HG02938 (cell line): ENCODE measurements around the gene ZNF420.

ENCODE experiments used
- ATAC-seq: cut with Tn5 transposase; IDR thresholded peaks from one replicate; pipeline ENCODE4 v1.9.1; 2021; ENCODE audit warnings: mild to moderate bottlenecking, moderate library complexity; ENCODE audit not compliant: unreplicated experiment

Gene ZNF420

DNA sequence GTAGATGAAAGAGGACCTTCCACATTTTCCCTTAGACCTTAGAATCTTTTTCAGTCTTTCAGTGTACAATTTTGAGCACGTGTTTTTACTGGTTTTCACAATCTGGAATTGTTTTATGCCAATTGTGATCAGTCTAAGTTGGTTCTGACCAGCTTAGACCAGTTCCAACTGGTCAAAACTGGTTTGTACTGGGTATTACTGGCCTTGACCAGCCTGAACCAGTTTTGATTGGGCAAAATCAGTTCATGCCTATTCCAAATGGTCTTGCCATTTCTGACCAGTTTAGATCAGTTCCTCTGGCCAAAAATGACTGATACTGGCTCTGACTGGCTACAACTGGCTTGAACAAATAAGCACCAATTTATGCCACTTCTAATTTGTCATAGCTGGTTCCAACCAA is 57.9 kb downstream of the ZNF420 start:
- no peak for ATAC-seq

DNA sequence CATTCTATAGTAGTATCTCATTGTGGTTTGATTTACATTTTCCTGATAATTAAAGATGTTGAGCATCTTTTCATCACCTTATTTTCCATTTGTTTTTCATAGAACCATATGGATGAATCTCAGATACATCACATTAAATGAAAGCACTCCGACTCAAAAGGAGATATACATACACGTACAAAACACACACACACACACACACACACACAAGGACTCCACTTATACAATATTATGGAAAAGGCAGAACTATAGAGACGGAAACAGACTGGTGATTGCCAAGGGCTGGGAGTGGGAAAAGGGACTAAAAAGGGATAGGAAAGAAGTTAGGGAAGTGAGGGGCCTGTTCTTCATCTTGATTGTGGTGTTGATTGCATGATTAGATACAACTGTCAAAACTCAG is 70.0 kb downstream of the ZNF420 start:
- ATAC-seq: no peak

DNA sequence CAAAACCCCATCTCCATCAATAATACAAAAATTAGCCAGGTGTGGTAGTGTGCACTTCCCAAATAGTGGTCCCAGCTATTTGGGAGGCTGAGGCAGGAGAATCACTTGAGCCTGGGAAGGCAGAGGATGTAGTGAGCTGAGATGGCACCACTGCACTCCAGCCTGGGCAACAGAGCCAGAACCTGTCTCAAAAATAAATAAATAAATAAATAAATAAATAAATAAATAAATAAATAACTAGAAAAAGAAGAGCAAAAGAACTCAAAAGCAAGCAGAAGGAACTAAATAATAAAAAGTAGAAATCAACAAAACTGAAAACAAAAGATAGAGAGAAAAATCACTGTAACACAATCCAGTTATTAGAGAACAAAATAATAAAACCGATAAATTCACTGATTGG is 81.9 kb downstream of the ZNF420 start:
- ATAC-seq: no peak

GRCh38 chr19:37165635-37166034 is 87.4 kb downstream of the ZNF420 start:
- ATAC-seq: no peak

- ATAC-seq: peak; percentile 95
These were observed 94.4 kb downstream of the ZNF420 start, which contains the start of gene ZNF585A for GRCh38 chr19:37172368-37173366. Gene ZNF585A (minus strand): TSS chr19:37172695. CDS start chr19:37169910, 2,785 bp downstream.
